ENCODE data around the gene CDKN2B. TPM values are rescaled to one million over a fixed set of nuclear protein-coding genes. Genes with fewer than 3 reads are reported as not detected.

The CDKN2B gene
- total and polyA plus RNA-seq, 7 experiments from 2014 or later = 0.32 to 4.1 (median 1.6) TPM; not detected in 4

GRCh38 chr9:22031655-22032411 lies 22.7 kb upstream of the CDKN2B start:
- no peak for DNase-seq
- no peak overlapping the region for H3K27ac Mint-ChIP-seq
- Histone ChIP-seq H3K9me3 (ENCODE audit: control insufficient read depth in 2 of 3, low read length in 3 of 3) (no peaks in the 10 kb centered on the region), H3K4me1 (ENCODE audit: control insufficient read depth in 2 of 2, insufficient read depth in 2 of 2, low read length in 2 of 2) (no peaks in the 10 kb centered on the region), H3K27ac (ENCODE audit: low read depth, low read length) (no peak overlapping the region), H3K36me3 (ENCODE audit: control insufficient read depth in 2 of 3, insufficient read depth in 3 of 3, low read length in 3 of 3) (no peaks in the 10 kb centered on the region), H3K4me3 (ENCODE audit: low read length) (no peak overlapping the region), H3K27me3 (ENCODE audit: control insufficient read depth in 2 of 2, insufficient read depth in 2 of 2, low read length in 2 of 2) (no peaks in the 10 kb centered on the region)
- ATAC-seq = no peak
- intact Hi-C loops (cut with micrococcal nuclease) = loop anchor here (10.0 kb wide), 3 partner anchors 213 to 797 kb away; no protein-coding TSS in a partner anchor
- H3K9me3 Mint-ChIP-seq = no peaks in the 10 kb centered on the region
- peaks cover 0 to 43% (median 3%) of the 10 kb centered on the region in 5 donors for H3K27me3 Mint-ChIP-seq
- no peak overlapping the region for H3K4me3 Mint-ChIP-seq
- POLR2A ChIA-PET = no interaction called here
- CTCF ChIA-PET = no interaction called here
- peaks cover 0 to 2% (median 0%) of the 10 kb centered on the region in 5 donors for H3K36me3 Mint-ChIP-seq
- H3K4me1 Mint-ChIP-seq = peaks cover 0 to 23% (median 0%) of the 10 kb centered on the region in 7 donors

GRCh38 chr9:22030101-22030598 lies 21.0 kb upstream of the CDKN2B start:
- intact Hi-C loops (cut with micrococcal nuclease) = loop anchor here (10.0 kb wide), 3 partner anchors 215 to 795 kb away; no protein-coding TSS in a partner anchor
- Mint-ChIP-seq H3K36me3 (peaks cover 0 to 2% (median 0%) of the 10 kb centered on the region in 5 donors), H3K9me3 (no peaks in the 10 kb centered on the region), H3K4me3 (no peak overlapping the region), H3K4me1 (peaks cover 0 to 11% (median 0%) of the 10 kb centered on the region in 7 donors), H3K27ac (no peak overlapping the region), H3K27me3 (peaks cover 0 to 47% (median 5%) of the 10 kb centered on the region in 5 donors)
- no peaks in the 10 kb centered on the region for H3K36me3 ChIP-seq (ENCODE audit: control insufficient read depth in 2 of 3, insufficient read depth in 3 of 3, low read length in 3 of 3)
- H3K4me3 ChIP-seq (ENCODE audit: low read length) = no peak overlapping the region
- ChIA-PET CTCF (interaction anchor here (0.7 to 1.5 kb wide), 2 partner anchors 9 to 13 kb away, joined by 3 to 4 read pairs; no protein-coding TSS in a partner anchor), POLR2A (no interaction called here)
- no peaks in the 10 kb centered on the region for H3K4me1 ChIP-seq (ENCODE audit: control insufficient read depth in 2 of 2, insufficient read depth in 2 of 2, low read length in 2 of 2)
- DNase-seq (no peak), ATAC-seq (peak; percentile 84)
- H3K27me3 ChIP-seq (ENCODE audit: control insufficient read depth in 2 of 2, insufficient read depth in 2 of 2, low read length in 2 of 2) = peaks cover 0 to under 1% of the 10 kb centered on the region in 2 donors
- H3K9me3 ChIP-seq (ENCODE audit: control insufficient read depth in 2 of 3, low read length in 3 of 3) = no peaks in the 10 kb centered on the region
- no peak overlapping the region for H3K27ac ChIP-seq (ENCODE audit: low read depth, low read length)

GRCh38 chr9:22029231-22029630 lies 20.1 kb upstream of the CDKN2B start:
- no peak overlapping the region for H3K27ac ChIP-seq (ENCODE audit: low read depth, low read length)
- peaks cover 0 to 8% (median 0%) of the 10 kb centered on the region in 7 donors for H3K4me1 Mint-ChIP-seq
- no peak for ATAC-seq

DNA sequence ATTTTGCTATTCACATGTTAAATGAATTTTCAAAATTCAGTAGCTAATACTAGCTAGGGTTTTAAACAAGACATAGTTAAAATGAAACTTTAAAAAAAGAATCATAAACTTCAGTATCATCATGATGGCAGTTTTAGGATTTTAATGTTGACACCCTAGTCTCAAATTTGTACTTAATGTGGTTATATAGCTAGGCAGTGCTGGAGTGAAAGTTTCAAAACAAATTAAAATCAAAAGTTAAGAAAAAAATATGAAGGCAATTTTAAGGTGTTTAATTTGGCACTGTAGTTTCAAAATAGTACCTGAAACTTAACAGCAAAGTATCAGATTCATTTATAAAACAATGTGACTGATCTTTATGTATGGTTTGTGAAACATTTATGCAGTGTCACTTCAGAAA lies 19.3 kb upstream of the CDKN2B start:
- intact Hi-C loops (cut with micrococcal nuclease) = no loop called here
- H3K4me3 Mint-ChIP-seq = no peak overlapping the region
- H3K27ac Mint-ChIP-seq = no peak overlapping the region
- H3K36me3 Mint-ChIP-seq = peaks cover 0 to 1% (median 0%) of the 10 kb centered on the region in 5 donors
- H3K4me3 ChIP-seq (ENCODE audit: low read length) = no peak overlapping the region
- POLR2A ChIA-PET = no interaction called here
- H3K9me3 ChIP-seq (ENCODE audit: control insufficient read depth in 2 of 3, low read length in 3 of 3) = no peaks in the 10 kb centered on the region
- H3K9me3 Mint-ChIP-seq = peaks cover 0 to 4% (median 0%) of the 10 kb centered on the region in 11 donors
- CTCF ChIA-PET = no interaction called here
- peaks cover 0 to 53% (median 14%) of the 10 kb centered on the region in 5 donors for H3K27me3 Mint-ChIP-seq
- no peaks in the 10 kb centered on the region for H3K36me3 ChIP-seq (ENCODE audit: control insufficient read depth in 2 of 3, insufficient read depth in 3 of 3, low read length in 3 of 3)
- H3K27me3 ChIP-seq (ENCODE audit: control insufficient read depth in 2 of 2, insufficient read depth in 2 of 2, low read length in 2 of 2) = peaks cover 0 to 3% of the 10 kb centered on the region in 2 donors
- DNase-seq = no peak
- no peak overlapping the region for H3K27ac ChIP-seq (ENCODE audit: low read depth, low read length)
- no peaks in the 10 kb centered on the region for H3K4me1 ChIP-seq (ENCODE audit: control insufficient read depth in 2 of 2, insufficient read depth in 2 of 2, low read length in 2 of 2)
- ATAC-seq = no peak
- H3K4me1 Mint-ChIP-seq = peaks cover 0 to 8% (median 0%) of the 10 kb centered on the region in 7 donors

More at GRCh38 chr9:22029231-22029630, 20.1 kb upstream of the CDKN2B start:
- CTCF ChIA-PET = interaction anchor here (0.6 to 1.5 kb wide), 2 partner anchors 10 to 14 kb away, joined by 4 read pairs; no protein-coding TSS in a partner anchor
- intact Hi-C loops (cut with micrococcal nuclease) = no loop called here
- Histone ChIP-seq H3K36me3 (ENCODE audit: control insufficient read depth in 2 of 3, insufficient read depth in 3 of 3, low read length in 3 of 3) (no peaks in the 10 kb centered on the region), H3K27me3 (ENCODE audit: control insufficient read depth in 2 of 2, insufficient read depth in 2 of 2, low read length in 2 of 2) (peaks cover 0 to 3% of the 10 kb centered on the region in 2 donors), H3K4me1 (ENCODE audit: control insufficient read depth in 2 of 2, insufficient read depth in 2 of 2, low read length in 2 of 2) (no peaks in the 10 kb centered on the region), H3K4me3 (ENCODE audit: low read length) (no peak overlapping the region), H3K9me3 (ENCODE audit: control insufficient read depth in 2 of 3, low read length in 3 of 3) (no peaks in the 10 kb centered on the region)
- Mint-ChIP-seq H3K27me3 (peaks cover 0 to 50% (median 8%) of the 10 kb centered on the region in 5 donors), H3K36me3 (peaks cover 0 to 3% (median 0%) of the 10 kb centered on the region in 5 donors), H3K4me3 (no peak overlapping the region), H3K27ac (no peak overlapping the region), H3K9me3 (no peaks in the 10 kb centered on the region)
- POLR2A ChIA-PET = no interaction called here
- no peak for DNase-seq

- H3K27ac ChIP-seq (ENCODE audit: low read depth, low read length) = no peak overlapping the region
- ChIA-PET CTCF (interaction anchor here (0.9 kb wide), 1 partner anchor 10 kb away, joined by 3 read pairs; no protein-coding TSS in a partner anchor), POLR2A (no interaction called here)
- ATAC-seq (no peak), DNase-seq (no peak)
- Mint-ChIP-seq H3K4me3 (no peak overlapping the region), H3K36me3 (peaks cover 0 to 3% (median 0%) of the 10 kb centered on the region in 5 donors), H3K27me3 (peaks cover 9 to 64% (median 22%) of the 10 kb centered on the region in 5 donors), H3K27ac (no peak overlapping the region), H3K9me3 (peaks cover 0 to 17% (median 3%) of the 10 kb centered on the region in 11 donors), H3K4me1 (peaks cover 0 to 8% (median 0%) of the 10 kb centered on the region in 7 donors)
- no peaks in the 10 kb centered on the region for H3K36me3 ChIP-seq (ENCODE audit: control insufficient read depth in 2 of 3, insufficient read depth in 3 of 3, low read length in 3 of 3)
- H3K9me3 ChIP-seq (ENCODE audit: control insufficient read depth in 2 of 3, low read length in 3 of 3) = no peaks in the 10 kb centered on the region
- no peaks in the 10 kb centered on the region for H3K4me1 ChIP-seq (ENCODE audit: control insufficient read depth in 2 of 2, insufficient read depth in 2 of 2, low read length in 2 of 2)
- H3K27me3 ChIP-seq (ENCODE audit: control insufficient read depth in 2 of 2, insufficient read depth in 2 of 2, low read length in 2 of 2) = peaks cover 0 to 3% of the 10 kb centered on the region in 2 donors
- intact Hi-C loops (cut with micrococcal nuclease) = no loop called here
- no peak overlapping the region for H3K4me3 ChIP-seq (ENCODE audit: low read length)
Measured at GRCh38 chr9:22026696-22027095, 17.6 kb upstream of the CDKN2B start.

- no peaks in the 10 kb centered on the region for H3K4me1 Mint-ChIP-seq
- DNase-seq (no peak), ATAC-seq (no peak)
- H3K9me3 Mint-ChIP-seq = peaks cover 3 to 41% (median 10%) of the 10 kb centered on the region in 11 donors
- intact Hi-C loops (cut with micrococcal nuclease) = no loop called here
- no peaks in the 10 kb centered on the region for H3K9me3 ChIP-seq (ENCODE audit: control insufficient read depth in 2 of 3, low read length in 3 of 3)
- no peak overlapping the region for H3K27ac ChIP-seq (ENCODE audit: low read depth, low read length)
- H3K36me3 Mint-ChIP-seq = peaks cover 0 to 6% (median 3%) of the 10 kb centered on the region in 5 donors
- no peak overlapping the region for H3K4me3 ChIP-seq (ENCODE audit: low read length)
- peaks cover 14 to 62% (median 40%) of the 10 kb centered on the region in 5 donors for H3K27me3 Mint-ChIP-seq
- ChIA-PET POLR2A (no interaction called here), CTCF (no interaction called here)
- no peaks in the 10 kb centered on the region for H3K36me3 ChIP-seq (ENCODE audit: control insufficient read depth in 2 of 3, insufficient read depth in 3 of 3, low read length in 3 of 3)
- no peak overlapping the region for H3K4me3 Mint-ChIP-seq
- no peaks in the 10 kb centered on the region for H3K4me1 ChIP-seq (ENCODE audit: control insufficient read depth in 2 of 2, insufficient read depth in 2 of 2, low read length in 2 of 2)
- peaks cover 0 to 3% of the 10 kb centered on the region in 2 donors for H3K27me3 ChIP-seq (ENCODE audit: control insufficient read depth in 2 of 2, insufficient read depth in 2 of 2, low read length in 2 of 2)
- no peak overlapping the region for H3K27ac Mint-ChIP-seq
Measured at GRCh38 chr9:22022396-22022795, 13.3 kb upstream of the CDKN2B start.

Data from naive thymus-derived CD4-positive, alpha-beta T cell (primary cell).